Keratinocyte (primary cell): Measurements from ENCODE around the gene CCNO. TPM values are rescaled to one million over a fixed set of nuclear protein-coding genes. Genes with fewer than 3 reads are reported as not detected.

ENCODE experiments used
- DNase-seq: peaks from one replicate; pipeline ENCODE4 v3.0.0-alpha.2; 2011; ENCODE audit warnings: low read depth, missing footprints, low spot score
- FAIRE-seq: peaks from 2 replicates; lab custom pipeline; 2011; peaks lifted over from hg19 to GRCh38; lab: Jason Lieb, UNC
- H2AFZ ChIP-seq: 2 replicates; pipeline ENCODE4 v1.6.0; 2012; ENCODE audit warnings: low read length, control low read depth, inconsistent platforms; ENCODE audit not compliant: control insufficient read depth
- H3K27ac ChIP-seq: 2 replicates; pipeline ENCODE4 v1.5.1; 2011; ENCODE audit warnings: low read length; ENCODE audit not compliant: control insufficient read depth, insufficient read depth
- H3K27me3 ChIP-seq: 3 replicates; pipeline ENCODE4 v1.6.0; 2011; ENCODE audit warnings: low read length; ENCODE audit not compliant: control insufficient read depth, insufficient read depth; ENCODE audit errors: extremely low read depth
- H3K36me3 ChIP-seq, 2 experiments: 2 replicates in 1 of 2; 3 replicates in 1 of 2; pipeline ENCODE4 v1.5.1; 2011; ENCODE audit warnings: low read length in 2 of 2, mild to moderate bottlenecking in 1 of 2; ENCODE audit not compliant: control insufficient read depth in 2 of 2, insufficient read depth in 2 of 2; ENCODE audit errors: extremely low read depth in 1 of 2
- H3K4me1 ChIP-seq: 3 replicates; pipeline ENCODE4 v1.5.1; 2011; ENCODE audit warnings: low read length; ENCODE audit not compliant: control insufficient read depth, insufficient read depth; ENCODE audit errors: extremely low read depth
- H3K4me2 ChIP-seq: 3 replicates; pipeline ENCODE4 v1.6.0; 2011; ENCODE audit warnings: low read depth, low read length; ENCODE audit not compliant: control insufficient read depth, insufficient read depth; ENCODE audit errors: extremely low read depth
- H3K4me3 ChIP-seq, 3 experiments: fragments of 200-600 bp in 1 of 3; sonication (generic) in 1 of 3; 2 replicates in 2 of 3; 3 replicates in 1 of 3; pipeline ENCODE4 v1.5.1; 2011 to 2016; ENCODE audit warnings: low read length in 3 of 3, mild to moderate bottlenecking in 3 of 3, control low read depth in 2 of 3, inconsistent platforms in 1 of 3, low read depth in 1 of 3, mixed read lengths in 1 of 3, mixed run types in 1 of 3, moderate library complexity in 1 of 3; ENCODE audit not compliant: control insufficient read depth in 2 of 3, insufficient read depth in 2 of 3; ENCODE audit errors: extremely low read depth in 1 of 3
- H3K79me2 ChIP-seq: 2 replicates; pipeline ENCODE4 v1.6.0; 2012; ENCODE audit warnings: low read length; ENCODE audit not compliant: control insufficient read depth, insufficient read depth
- H3K9ac ChIP-seq: 3 replicates; pipeline ENCODE4 v1.6.0; 2011; ENCODE audit warnings: low read length; ENCODE audit not compliant: control insufficient read depth, insufficient read depth; ENCODE audit errors: extremely low read depth
- H3K9me1 ChIP-seq: 3 replicates; pipeline ENCODE4 v1.6.0; 2011; ENCODE audit warnings: low read length; ENCODE audit not compliant: control insufficient read depth, insufficient read depth; ENCODE audit errors: extremely low read depth
- H3K9me3 ChIP-seq: 2 replicates; pipeline ENCODE4 v1.5.1; 2012; ENCODE audit warnings: low read depth, low read length; ENCODE audit not compliant: control insufficient read depth
- H4K20me1 ChIP-seq: 3 replicates; pipeline ENCODE4 v1.6.0; 2011; ENCODE audit warnings: low read length; ENCODE audit not compliant: control insufficient read depth, insufficient read depth; ENCODE audit errors: extremely low read depth
- CTCF ChIP-seq, 3 experiments: IDR thresholded peaks in 1 of 3; conservative IDR thresholded peaks in 1 of 3; optimal IDR thresholded peaks in 1 of 3; 2 replicates in 2 of 3; 3 replicates in 1 of 3; pipeline versions ENCODE3 to v1.5.1; 2011; ENCODE audit warnings: low read length in 3 of 3, mild to moderate bottlenecking in 3 of 3, moderate library complexity in 2 of 3, control low read depth in 1 of 3, inconsistent platforms in 1 of 3; ENCODE audit not compliant: insufficient read depth in 2 of 3; ENCODE audit errors: extremely low read depth in 1 of 3
- EZH2 ChIP-seq: IDR thresholded peaks from one replicate; pipeline ENCODE4 v1.6.1; 2012; ENCODE audit warnings: inconsistent platforms, mild to moderate bottlenecking, low read length, moderate library complexity
- dilution Hi-C: fragments of 300-500 bp; cut with MboI; formaldehyde crosslinking; loops from one replicate; pipeline ENCODE4 v1.7.0; 2020; ENCODE audit warnings: low sequenced_read_pairs; ENCODE audit not compliant: extremely low pct_ligation_motif_present
- polyA plus RNA-seq, 5 experiments: library from polyadenylated mRNA; depleted of rRNA in 3 of 5; stranded (reverse) in 3 of 5; stranded (forward) in 1 of 5; unstranded in 1 of 5; fragments of >200 nt; gene quantifications; 1 replicate in 1 of 5; 2 replicates in 3 of 5; 3 replicates in 1 of 5; pipeline versions ENCODE4 v1.2.1 to v1.2.3, GENCODE V29; 2011 to 2012; ENCODE audit warnings: missing spikeins in 2 of 5, low read depth in 1 of 5, low replicate concordance in 1 of 5

The CCNO gene
- polyA plus RNA-seq, 1 donor (not counting 4 experiments of a cell fraction or from before 2014, with no cell fraction given): 0.42 TPM

- dilution Hi-C loops: no loop called here
- H3K27ac ChIP-seq: no peak overlapping the region
- H3K4me2 ChIP-seq: no peak overlapping the region
- H3K9ac ChIP-seq: no peak overlapping the region
- H2AFZ ChIP-seq: no peak overlapping the region
- no peaks in the 10 kb centered on the region for H3K36me3 ChIP-seq
- FAIRE-seq (no peak), DNase-seq (no peak)
- no peaks in the 10 kb centered on the region for H3K79me2 ChIP-seq
- no peak for TF ChIP-seq EZH2
- TF ChIP-seq CTCF (optimal IDR thresholded peaks at IDR 0.05 in 1 of 3, IDR thresholded peaks at IDR 0.05 in 1 of 3, conservative IDR thresholded peaks at IDR 0.05 in 1 of 3; ENCODE audit: extremely low read depth in 1 of 3, insufficient read depth in 2 of 3, low read length in 3 of 3): no peak
- no peaks in the 10 kb centered on the region for H3K9me1 ChIP-seq
- H3K4me3 ChIP-seq: no peak overlapping the region
- no peaks in the 10 kb centered on the region for H3K4me1 ChIP-seq
- no peaks in the 10 kb centered on the region for H3K9me3 ChIP-seq
- no peaks in the 10 kb centered on the region for H3K27me3 ChIP-seq
- no peaks in the 10 kb centered on the region for H4K20me1 ChIP-seq
Observed at GRCh38 chr5:55241746-55242145, 8.3 kb upstream of the CCNO start.

- no peak overlapping the region for H3K4me3 ChIP-seq
- no peaks in the 10 kb centered on the region for H3K9me3 ChIP-seq
- H3K36me3 ChIP-seq: no peaks in the 10 kb centered on the region
- H2AFZ ChIP-seq: no peak overlapping the region
- H3K4me1 ChIP-seq: peaks cover 9% of the 10 kb centered on the region
- TF ChIP-seq EZH2 (no peak), CTCF (optimal IDR thresholded peaks at IDR 0.05 in 1 of 3, IDR thresholded peaks at IDR 0.05 in 1 of 3, conservative IDR thresholded peaks at IDR 0.05 in 1 of 3; ENCODE audit: extremely low read depth in 1 of 3, insufficient read depth in 2 of 3, low read length in 3 of 3) (no peak)
- H3K9ac ChIP-seq: no peak overlapping the region
- dilution Hi-C loops: no loop called here
- no peak overlapping the region for H3K4me2 ChIP-seq
- FAIRE-seq (no peak), DNase-seq (no peak)
- no peak overlapping the region for H3K27ac ChIP-seq
- no peaks in the 10 kb centered on the region for H3K9me1 ChIP-seq
- H3K79me2 ChIP-seq: no peaks in the 10 kb centered on the region
- H4K20me1 ChIP-seq: no peaks in the 10 kb centered on the region
- H3K27me3 ChIP-seq: peaks cover 4% of the 10 kb centered on the region
Observed at GRCh38 chr5:55236800-55237199, 3.4 kb upstream of the CCNO start.
